DMS114 treated with DMSO at 0.1 percent for 48 hours (cell line): ENCODE measurements around the gene SNCB.

Experiments used
- DNase-seq: peaks from one replicate; lab custom pipeline; 2025; ENCODE audit not compliant: unreplicated experiment; lab: John Stamatoyannopoulos, UW

SNCB gene

DNA sequence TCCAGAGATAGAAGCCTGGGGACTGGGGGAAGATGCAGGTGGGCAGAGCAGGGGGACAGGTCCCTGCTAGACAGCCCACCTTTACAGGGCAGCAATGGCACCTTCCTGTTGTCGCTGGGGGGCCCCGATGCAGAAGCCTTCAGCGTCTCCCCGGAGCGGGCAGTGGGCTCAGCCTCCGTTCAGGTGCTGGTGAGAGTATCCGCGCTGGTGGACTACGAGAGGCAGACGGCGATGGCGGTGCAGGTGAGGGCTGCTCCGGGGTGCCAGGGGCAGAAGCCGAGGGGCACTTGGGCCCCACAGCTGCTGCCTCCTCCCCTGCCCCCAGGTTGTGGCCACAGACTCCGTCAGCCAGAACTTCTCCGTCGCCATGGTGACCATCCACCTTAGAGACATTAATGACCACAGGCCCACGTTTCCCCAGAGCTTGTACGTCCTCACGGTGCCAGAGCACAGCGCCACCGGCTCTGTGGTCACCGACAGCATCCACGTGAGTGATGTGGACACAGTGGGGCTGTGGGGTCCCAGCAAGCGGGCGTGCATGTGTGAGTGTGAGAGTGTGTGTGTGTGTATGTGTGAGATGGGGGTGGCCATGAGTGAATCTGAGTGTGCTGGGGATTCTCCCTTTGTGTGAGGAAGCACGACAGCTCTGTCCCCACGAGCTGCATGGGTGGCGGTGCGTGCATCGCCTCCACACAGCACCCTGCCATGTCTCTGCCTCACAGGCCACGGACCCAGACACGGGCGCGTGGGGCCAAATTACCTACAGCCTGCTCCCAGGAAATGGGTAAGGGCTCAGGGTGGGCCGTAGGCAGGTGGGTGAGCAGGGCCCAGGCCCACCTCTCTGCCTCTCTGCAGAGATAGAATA is 52.8 kb downstream of the SNCB start:
- DNase-seq: no peak

DNA sequence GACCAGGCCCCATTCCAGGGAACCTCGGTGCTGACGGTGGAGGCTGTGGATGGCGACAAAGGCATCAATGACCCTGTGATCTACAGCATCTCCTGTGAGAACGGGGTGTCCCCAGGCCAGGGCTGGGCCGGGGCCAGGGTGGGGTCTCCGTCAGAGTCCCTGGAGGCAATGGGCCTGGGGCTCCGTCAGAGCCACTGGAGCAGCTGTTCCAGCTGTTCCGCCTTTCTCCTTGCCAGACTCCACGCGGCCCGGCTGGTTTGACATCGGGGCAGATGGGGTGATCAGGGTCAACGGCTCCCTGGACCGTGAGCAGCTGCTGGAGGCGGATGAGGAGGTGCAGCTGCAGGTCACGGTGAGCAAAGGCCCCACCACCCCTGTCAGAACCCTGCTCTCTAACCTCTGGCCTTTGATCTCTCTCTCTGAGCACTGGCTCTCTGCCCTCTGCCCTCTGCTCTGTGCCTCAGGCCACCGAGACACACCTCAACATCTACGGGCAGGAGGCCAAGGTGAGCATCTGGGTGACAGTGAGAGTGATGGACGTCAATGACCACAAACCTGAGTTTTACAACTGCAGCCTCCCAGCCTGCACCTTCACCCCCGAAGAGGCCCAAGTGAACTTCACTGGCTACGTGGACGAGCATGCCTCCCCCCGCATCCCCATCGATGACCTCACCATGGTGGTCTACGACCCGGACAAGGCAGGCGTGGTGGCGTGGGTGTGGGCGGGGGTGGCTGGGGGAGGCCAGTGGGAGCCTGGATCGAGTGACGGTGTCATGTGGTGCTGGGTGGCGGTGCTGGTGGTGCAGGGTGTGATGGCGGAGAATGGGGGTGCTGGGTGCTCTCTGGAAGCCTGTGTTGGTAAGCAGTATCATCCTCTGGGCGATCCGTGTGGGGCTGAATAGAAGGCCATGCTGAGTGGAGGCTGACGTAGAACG is 54.6 kb downstream of the SNCB start:
- no peak for DNase-seq

DNA sequence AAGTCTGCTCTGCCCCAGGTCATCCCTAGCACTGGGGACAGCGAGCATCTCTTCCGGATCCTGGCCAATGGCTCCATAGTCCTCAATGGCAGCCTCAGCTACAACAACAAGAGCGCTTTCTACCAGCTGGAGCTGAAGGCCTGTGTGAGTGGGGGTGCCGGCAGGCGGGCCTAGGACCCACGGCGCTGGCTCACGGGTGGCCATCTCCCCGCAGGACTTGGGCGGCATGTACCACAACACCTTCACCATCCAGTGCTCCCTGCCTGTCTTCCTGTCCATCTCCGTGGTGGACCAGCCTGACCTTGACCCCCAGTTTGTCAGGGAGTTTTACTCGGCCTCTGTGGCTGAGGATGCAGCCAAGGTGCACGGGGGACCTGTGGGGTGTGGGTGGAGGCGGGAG is 55.3 kb downstream of the SNCB start:
- no peak for DNase-seq

DNA sequence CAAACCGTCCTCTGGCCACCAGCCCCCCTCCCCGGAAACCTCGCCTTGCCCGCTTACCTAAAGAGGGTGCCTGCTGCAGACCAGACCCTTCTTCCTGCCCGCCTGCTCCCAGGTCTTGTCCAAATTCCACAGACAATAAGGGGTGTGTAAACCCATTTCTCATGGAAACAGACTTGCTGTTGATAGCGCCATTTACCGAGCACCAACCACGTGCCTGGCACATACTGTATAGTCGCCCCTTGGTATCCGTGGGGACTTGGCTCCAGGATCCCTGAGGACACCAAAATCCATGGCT is 56.1 kb downstream of the SNCB start:
- DNase-seq: no peak

DNA sequence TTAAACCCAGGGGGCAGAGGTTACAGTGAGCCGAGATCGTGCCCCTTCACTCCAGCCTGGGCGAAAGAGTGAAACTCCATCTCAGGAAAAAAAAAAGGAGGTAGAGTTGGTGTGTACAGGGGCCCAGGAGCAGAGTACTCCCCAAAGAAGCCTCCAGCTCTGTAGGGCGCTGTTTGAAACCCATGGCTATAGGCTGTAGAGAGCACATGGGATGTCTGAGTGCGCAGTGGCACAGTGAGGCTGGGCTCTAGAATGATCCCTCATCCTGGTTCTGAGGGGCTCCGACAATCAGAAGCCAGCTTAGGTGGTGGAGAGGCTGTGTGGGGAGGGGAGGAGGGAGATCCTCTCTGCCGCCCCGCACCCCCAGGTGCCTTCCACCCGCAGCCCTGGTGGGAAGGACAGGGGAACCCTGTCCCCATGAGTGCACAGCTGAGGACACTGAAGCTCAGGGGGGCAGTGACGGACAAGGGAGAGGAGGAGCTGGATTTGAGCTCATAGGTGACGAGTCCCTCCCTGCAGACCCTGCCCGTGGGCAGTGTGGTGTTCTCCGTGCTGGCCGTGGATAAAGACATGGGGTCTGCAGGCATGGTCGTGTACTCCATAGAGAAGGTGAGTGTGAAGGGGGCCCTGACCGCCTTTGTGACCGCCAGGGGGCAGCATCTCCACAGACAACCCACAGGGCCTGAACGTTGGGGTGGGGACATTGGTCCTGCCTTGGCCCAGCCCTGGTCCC is 56.6 kb downstream of the SNCB start:
- peak; percentile 14 for DNase-seq
